Measurements from ENCODE around the gene VWC2L.

- TF ChIP-seq EP300 (IDR thresholded peaks at IDR 0.05), result no peak
- no peak for TF ChIP-seq CTCF (IDR thresholded peaks at IDR 0.05)
These were observed 104.3 kb downstream of the VWC2L start for GRCh38 chr2:214515111-214515510.

Data from sigmoid colon (tissue), 4 donors.